Astrocyte of the cerebellum (primary cell): ENCODE data around the gene CYP3A5.

ENCODE experiments used
- DNase-seq: peaks from one replicate; pipeline ENCODE4 v3.0.0-alpha.2; 2011; ENCODE audit warnings: low read depth
- H3K4me3 ChIP-seq: 2 replicates; pipeline ENCODE4 v1.5.1; 2011; ENCODE audit warnings: mild to moderate bottlenecking, low read depth, low read length, moderate library complexity
- CTCF ChIP-seq: IDR thresholded peaks from 2 replicates; pipeline ENCODE4 v1.5.1; 2012; ENCODE audit warnings: low read length, low read depth, moderate library complexity, mild to moderate bottlenecking; ENCODE audit errors: missing control alignments
- in situ Hi-C: cut with HindIII; loops from 2 replicates; pipeline ENCODE4 v1.10.0; 2017; ENCODE audit warnings: low sequenced_read_pairs

Gene CYP3A5

GRCh38 chr7:99626661-99627060 lies 53.1 kb downstream of the CYP3A5 start:
- in situ Hi-C loops, result no loop called here
- TF ChIP-seq CTCF, result no peak
- H3K4me3 ChIP-seq, result no peak overlapping the region
- no peak for DNase-seq

GRCh38 chr7:99625961-99626360 lies 53.8 kb downstream of the CYP3A5 start:
- no peak for DNase-seq
- H3K4me3 ChIP-seq, result no peak overlapping the region
- in situ Hi-C loops, result no loop called here
- no peak for TF ChIP-seq CTCF

DNA sequence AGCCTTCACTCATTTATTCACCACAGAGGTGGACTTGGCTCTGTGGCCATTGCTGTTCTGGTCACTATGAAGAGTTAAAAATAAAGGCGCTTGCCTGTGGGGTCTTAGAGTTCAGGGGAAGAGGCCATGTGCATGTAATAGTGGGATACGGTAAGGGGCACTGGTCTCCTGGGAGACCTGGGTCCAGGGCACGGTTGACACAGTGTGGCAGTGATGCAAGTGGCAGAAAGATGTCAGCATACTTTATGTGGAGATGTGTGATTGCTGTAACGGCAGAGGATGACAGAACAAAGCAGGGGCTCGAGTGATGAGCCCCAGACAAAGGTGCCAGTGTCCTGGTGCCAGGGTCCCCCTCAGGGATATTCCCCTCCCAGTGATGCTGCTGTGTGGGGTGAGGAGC lies 54.5 kb downstream of the CYP3A5 start:
- no peak overlapping the region for H3K4me3 ChIP-seq
- DNase-seq, result no peak
- no peak for TF ChIP-seq CTCF
- in situ Hi-C loops, result no loop called here

- DNase-seq, result no peak
- no peak overlapping the region for H3K4me3 ChIP-seq
- no peak for TF ChIP-seq CTCF
- in situ Hi-C loops, result no loop called here
Measured at GRCh38 chr7:99624484-99624883, 55.3 kb downstream of the CYP3A5 start.

DNA sequence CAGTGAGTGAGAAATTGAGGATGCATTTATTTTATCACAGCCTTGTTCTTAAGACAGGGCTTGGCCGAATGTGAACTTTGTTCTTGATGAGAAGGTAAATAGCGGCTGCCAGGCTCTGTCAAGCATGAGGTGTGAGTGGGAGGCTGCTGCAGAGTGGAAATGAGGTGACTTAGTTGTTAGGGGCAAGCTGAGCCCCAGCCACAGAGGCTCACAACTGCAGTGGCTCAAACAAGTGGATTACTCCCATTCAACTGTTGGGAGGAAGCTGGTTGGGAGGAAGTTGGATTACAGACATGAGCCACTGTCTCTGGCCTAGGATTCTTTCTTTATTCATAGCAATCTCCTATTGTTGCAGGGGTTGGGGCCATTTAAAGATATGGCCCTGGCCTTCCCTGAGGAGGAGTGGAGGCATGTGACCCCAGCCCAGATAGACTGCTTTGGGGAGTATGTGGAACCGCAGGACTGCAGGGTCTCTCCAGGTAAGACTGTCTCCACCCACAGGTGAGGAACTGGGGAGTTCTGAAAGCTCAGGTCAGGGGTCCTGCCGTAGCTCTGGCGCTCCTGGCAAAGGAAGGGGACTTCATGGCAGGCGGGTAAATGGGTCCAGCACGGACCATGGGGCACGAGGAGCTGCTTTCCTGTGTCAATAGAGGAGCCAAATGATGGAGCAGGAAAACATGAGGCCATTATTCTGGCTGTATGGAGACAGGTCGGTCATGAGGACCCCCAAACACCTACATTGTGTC lies 55.9 kb downstream of the CYP3A5 start:
- in situ Hi-C loops, result no loop called here
- no peak for DNase-seq
- no peak for TF ChIP-seq CTCF
- H3K4me3 ChIP-seq, result no peak overlapping the region

DNA sequence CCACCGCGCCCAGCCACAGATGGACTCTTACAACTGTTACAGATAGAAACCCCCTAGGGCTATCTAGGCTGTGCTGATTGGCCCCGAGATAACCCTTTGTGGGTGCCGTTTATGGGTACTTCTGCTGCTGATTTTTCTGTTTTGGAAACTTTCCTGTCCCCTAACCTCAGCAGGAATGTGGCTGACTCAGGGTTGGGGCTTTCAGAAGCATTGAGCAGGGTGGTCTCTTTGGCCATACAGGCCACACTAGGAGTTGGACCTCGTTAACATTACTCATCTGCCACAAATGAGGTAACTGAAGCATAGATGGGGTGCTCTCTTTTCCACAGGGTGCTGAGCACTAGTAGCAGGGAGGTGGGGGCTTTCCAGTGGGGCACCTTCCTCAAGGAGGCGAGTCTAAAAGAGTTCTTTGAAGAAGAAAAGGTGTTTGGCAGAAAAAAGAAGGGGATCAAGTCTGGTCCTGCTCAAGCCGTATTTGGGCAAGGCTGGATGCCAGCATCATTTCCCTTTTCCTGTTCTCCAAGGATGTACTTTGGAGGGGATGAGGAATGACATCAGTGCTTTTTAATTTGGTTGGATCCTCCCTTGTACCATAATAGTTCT lies 56.6 kb downstream of the CYP3A5 start:
- in situ Hi-C loops, result no loop called here
- H3K4me3 ChIP-seq, result no peak overlapping the region
- TF ChIP-seq CTCF, result no peak
- no peak for DNase-seq
